CD1c-positive myeloid dendritic cell (primary cell): ENCODE measurements around the gene TRPM4.

Source experiments
- DNase-seq: peaks from one replicate; pipeline ENCODE4 v3.0.0-alpha.2; 2016; ENCODE audit errors: extremely low spot score

Gene TRPM4

DNA sequence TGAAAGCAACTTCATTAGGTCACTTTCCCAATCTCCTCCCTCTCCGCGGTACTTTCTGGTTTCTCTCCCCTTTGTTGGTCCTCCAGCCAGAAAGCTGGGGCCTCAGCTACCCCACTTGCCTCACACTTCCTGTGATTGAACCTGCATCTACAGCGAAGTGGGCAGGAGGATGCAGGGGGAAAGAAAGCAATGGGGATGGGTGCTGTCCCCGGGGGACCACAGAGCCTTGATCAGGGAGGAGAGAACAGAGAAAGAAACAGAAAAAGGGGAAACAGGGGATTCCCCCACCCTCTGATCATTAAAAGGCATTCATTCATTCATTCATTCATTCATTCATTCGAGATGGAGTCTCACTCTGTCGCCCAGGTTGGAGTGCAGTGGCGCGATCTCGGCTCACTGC lies 74.2 kb downstream of the TRPM4 start:
- DNase-seq, result no peak

- DNase-seq, result no peak
These were observed 75.6 kb downstream of the TRPM4 start for GRCh38 chr19:49233163-49233562.

DNA sequence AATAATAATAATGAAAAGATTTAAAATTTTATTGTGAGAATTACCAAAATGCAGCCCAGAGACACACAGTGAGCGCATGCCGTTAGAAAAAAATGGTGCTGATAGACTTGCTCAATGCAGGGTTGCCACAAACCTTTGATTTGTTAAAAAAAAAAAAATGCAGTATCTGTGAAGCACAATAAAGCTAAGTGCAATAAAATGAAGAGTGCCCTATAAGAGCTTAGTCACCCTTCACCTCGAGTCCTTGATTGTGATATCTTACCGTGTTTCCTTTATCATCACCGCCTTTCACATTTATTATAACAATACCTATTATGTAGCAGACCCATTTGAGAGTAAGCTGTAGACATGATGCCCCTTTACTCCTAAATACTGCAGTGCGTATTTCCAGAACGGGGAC lies 84.2 kb downstream of the TRPM4 start:
- DNase-seq, result no peak

- DNase-seq, result no peak
These were observed 85.5 kb downstream of the TRPM4 start for GRCh38 chr19:49243129-49243528.

DNA sequence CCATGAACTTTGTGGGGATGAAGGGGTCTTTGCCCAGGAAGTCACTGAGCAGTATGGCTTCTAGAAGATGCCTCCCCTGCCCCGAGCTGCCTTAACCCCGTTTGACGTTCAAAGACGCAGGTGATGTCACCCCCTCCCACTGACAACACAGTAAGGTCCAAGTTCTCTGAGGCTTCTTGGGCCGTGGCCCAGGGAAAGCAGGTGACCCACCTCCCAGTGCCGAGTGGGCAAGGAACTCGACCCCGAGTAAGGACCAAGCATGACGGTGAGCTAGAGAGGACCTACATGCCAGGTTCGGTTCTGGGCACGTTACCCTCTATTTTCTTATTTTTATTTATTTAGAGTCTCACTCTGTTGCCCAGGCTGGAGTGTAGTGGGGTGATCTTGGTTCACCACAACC lies 86.1 kb downstream of the TRPM4 start:
- DNase-seq, result no peak

DNA sequence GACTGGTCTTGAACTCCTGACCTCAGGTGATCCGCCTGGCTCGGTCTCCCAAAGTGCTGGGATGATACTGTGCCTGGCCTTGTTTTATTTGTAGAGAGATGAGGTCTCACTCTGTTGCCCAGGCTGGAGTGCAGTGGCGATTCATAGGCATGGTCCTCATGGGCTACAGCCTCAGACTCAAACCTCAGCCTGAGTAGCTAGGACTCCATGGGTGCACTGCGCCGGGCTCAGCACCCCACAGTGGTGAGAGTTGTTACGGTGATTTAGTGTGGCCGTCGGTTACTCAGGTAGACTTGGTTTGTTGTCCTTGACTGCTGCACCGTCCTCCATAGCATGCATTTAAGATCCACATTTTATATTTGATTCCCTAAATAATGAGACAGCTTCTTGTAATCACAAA lies 86.7 kb downstream of the TRPM4 start:
- no peak for DNase-seq

DNA sequence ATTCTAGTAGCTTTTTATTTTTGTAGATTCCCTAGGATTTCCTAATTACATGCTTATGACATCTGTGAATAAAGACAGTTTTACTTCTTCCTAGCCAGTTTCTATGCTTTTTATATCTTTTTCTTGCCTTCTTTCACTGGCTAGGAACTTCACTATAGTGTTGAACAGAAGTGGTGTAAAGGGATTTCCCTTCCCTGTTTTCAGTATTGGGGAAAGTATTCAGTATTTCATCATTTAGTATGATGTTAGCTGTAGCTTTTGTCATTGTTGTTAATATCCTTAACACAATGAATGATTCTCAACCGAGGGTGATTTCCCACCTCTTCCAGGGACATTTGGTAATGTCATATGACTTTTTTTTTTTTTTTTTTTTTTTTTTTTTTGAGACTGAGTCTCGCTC lies 90.1 kb downstream of the TRPM4 start:
- DNase-seq, result no peak

GRCh38 chr19:49249933-49250332 lies 92.3 kb downstream of the TRPM4 start:
- DNase-seq, result no peak

GRCh38 chr19:49255674-49256073 lies 98.1 kb downstream of the TRPM4 start:
- DNase-seq, result no peak

GRCh38 chr19:49256691-49257090 lies 99.1 kb downstream of the TRPM4 start:
- no peak for DNase-seq
